DMS114 treated with DMSO at 0.1 percent for 48 hours (cell line): ENCODE results near the gene TNP2.
A peak's percentile ranks its signal among the peaks of the same experiment; 100 is the strongest.

Experiments used
- DNase-seq: peaks from one replicate; lab custom pipeline; 2025; ENCODE audit not compliant: unreplicated experiment; lab: John Stamatoyannopoulos, UW

Gene TNP2

DNA sequence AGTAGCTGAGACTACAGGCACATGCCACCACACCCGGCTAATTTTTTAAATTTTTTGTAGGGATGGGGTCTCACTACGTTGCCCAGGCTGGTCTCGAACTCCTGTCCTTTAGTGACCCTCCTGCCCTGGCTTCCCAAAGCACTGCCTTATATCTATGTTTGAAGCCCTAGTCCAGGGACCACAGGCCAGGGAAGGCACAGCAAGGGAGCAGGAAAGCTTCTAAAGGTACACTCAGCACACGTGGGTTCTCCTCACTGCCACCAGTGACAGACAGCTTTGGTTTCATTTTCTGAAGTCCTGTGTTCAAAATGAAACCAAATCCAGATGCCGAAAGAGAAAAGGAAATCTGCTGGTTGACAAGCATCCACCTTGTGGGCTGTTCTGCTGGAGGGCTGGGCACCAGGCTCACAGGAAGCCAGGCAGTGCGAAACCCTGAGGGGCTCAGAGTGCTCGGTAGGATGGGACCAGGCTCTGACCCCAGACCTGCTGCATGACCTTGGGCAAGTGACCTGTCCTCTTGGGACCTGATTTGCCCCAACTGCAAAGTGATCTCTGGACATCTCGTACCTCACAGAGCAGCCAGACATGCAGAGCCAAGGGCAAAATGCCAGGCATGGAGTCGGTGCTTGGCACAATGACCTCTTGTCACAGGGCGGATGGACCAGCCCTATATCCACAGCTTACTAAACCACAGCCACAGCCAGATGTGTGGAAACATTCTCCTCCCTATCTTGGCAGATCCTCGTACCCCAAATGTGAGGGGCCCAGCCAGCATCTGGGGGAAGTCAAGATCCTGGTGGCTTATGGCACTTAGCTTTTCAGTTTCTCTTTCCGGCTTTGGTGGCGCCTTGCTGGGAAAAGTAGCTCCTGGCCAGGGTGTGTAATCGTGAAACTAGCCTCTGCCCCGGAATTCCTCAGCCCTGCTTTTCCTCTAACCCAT lies 10.3 kb downstream of the TNP2 start:
- DNase-seq, result no peak

DNA sequence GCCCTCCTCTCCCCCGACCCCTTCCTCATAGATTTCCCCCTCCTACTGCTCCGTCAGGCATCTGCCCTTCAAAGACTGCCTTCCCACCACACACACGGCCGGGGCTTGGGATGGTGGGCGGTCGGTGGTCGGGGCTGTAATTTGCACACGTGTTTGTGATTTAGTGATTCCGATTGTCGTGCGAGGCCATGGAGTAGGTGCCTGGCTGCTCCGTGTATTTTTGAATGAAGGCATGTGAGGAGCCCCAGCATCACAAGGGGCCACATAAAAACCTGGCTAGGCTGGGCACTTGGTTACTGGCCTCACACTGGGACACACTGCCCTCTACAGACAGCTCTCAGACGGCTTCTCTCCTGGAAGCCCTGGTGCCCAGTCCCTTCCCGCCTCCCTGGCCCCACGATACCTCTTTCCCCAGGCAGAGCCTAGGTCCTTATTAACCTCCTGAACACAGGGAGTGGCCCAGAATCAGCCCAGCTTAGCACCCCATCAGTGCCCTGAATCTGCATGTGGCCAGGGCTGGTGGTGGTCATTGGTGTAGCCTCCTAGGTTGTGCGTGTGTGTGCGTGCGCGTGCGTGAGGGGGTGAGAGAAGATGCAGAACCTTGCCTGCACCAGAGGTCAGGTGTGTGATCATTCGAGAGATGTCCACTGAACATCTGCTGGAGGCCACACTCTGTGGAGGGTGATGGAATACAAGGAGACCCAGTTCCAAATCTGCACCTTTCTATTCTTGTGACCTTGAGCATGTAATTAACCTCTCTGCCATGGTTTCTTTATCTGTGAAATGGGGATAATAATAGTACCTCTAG lies 11.8 kb downstream of the TNP2 start:
- peak; percentile 69 for DNase-seq

DNA sequence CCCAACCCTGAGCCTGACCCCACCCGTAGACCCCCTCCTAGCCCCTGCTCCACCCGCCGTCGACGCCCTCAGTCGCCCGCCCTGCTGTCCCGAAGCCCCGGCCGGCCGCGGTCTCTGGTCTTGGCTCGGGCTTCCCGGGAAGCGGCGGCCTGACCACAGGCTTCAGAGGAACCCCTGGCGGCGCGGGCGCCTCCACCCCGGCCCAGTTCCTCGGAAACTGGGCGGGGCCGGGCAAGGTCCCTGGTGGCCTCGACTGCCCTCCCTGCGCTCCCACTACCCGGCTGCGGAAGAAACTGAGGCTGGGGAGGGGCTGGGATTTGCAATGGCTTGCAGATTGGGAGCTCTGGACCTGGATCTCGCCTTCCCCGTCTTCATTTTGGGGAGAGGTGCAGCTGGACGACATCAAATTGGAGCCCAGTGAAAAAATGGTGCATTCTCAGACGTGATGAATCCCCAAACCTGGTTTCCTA lies 12.4 kb downstream of the TNP2 start:
- DNase-seq, result peak; percentile 14

DNA sequence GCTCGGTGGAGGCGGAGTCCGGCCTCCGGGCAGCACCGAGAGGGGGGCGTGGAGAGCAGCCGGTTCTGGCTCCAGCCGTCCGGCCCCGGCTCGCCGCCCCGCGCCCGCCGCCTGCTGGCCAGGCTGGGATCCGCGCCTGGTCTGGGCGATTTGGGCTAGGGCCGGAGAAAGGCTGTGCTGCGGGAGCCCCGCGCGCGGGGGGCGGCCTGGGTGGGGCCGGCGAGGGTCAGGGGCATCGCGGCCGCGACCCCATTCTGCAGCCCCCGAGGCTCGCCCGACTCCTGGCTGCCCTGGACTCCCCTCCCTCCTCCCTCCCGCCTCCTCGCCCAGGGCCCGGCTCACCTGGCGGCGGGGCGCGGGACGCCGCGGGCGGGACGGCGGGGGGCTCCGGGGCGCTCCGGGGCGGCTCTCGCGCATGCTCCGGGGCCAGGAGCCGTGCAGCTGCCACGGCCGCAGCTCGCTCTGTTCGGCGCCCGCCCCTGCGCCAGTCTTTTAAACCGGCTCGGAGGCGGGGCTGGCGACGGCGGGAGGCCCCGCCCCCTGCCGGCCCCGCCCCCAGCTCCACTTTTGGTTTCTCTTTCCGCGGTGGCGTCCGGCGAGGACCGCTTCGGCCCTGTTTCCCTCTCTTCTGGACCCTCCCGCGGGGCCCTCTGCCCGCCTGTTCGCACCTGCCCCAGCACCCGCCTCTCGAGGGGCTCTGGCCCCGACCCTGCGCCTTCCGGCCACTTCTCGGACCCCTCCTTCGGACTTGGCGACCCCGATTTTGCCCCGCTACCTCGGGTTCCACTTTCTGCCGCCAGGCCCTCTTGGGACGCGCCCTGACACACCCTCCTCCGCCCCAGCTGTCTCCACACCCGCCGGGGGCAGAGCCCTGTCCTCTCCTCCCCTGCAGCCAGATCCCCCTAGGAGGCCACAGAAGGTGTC lies 13.1 kb downstream of the TNP2 start, which contains the start of gene SOCS1:
TSS of gene SOCS1 (minus strand) at position 468 of the 924 bp plus-strand sequence. CDS start 726 bp downstream, outside the sequence.
- DNase-seq, result peak; percentile 58

DNA sequence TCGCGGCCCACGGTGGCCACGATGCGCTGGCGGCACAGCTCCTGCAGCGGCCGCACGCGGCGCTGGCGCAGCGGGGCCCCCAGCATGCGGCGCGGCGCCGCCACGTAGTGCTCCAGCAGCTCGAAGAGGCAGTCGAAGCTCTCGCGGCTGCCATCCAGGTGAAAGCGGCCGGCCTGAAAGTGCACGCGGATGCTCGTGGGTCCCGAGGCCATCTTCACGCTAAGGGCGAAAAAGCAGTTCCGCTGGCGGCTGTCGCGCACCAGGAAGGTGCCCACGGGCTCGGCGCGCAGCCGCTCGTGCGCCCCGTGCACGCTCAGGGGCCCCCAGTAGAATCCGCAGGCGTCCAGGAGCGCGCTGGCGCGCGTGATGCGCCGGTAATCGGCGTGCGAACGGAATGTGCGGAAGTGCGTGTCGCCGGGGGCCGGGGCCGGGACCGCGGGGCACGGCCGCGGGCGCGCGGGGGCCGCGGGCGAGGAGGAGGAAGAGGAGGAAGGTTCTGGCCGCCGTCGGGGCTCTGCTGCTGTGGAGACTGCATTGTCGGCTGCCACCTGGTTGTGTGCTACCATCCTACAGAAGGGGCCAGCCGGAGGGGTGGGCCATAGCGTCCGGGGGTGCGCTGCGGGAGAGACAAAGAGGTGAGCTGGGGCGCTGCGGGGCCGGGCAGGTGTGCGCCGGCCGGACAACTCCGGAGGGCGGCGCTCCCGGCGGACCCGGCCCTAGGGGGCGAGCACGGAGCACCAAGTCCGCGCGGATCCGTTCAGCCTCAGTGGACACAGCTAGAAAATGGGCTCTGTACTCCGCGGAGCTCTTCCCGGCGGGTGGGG lies 14.0 kb downstream of the TNP2 start:
- DNase-seq, result no peak

DNA sequence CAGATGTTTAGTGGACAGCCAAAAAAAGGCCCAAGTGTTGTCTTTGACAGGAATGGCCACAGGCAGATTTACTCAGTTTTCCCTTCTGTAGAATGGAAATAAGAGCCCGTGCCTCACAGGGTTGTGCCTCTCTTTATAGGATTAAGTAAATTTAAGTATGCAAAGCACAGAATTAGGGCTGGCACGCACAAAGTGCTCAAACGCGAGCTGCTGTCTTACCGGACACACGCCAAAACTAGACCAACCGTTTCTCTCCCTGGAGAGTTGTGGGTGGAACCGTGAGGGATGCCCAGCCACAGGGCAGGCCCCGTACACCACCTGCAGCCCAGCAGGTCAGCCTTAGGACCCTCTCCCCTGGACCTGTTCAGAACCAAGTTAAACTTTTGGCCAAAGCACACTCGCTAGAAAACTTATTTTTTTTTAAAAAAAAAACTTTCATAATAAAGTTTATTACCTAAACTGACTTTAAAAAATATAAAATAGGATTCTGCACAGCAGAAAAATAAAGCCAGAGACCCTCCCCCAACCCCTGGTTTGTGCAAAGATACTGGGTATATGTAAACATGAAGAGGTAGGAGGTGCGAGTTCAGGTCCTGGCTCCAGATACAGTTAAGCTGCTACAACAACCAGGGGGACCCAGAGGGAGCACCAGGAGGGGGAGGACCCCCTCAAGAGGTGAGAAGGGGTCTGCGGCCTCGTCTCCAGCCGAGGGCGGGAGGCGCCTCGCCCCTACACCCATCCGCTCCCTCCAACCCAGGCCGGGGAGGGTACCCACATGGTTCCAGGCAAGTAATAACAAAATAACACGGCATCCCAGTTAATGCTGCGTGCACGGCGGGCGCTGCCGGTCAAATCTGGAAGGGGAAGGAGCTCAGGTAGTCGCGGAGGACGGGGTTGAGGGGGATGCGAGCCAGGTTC lies 14.9 kb downstream of the TNP2 start:
- DNase-seq, result no peak

DNA sequence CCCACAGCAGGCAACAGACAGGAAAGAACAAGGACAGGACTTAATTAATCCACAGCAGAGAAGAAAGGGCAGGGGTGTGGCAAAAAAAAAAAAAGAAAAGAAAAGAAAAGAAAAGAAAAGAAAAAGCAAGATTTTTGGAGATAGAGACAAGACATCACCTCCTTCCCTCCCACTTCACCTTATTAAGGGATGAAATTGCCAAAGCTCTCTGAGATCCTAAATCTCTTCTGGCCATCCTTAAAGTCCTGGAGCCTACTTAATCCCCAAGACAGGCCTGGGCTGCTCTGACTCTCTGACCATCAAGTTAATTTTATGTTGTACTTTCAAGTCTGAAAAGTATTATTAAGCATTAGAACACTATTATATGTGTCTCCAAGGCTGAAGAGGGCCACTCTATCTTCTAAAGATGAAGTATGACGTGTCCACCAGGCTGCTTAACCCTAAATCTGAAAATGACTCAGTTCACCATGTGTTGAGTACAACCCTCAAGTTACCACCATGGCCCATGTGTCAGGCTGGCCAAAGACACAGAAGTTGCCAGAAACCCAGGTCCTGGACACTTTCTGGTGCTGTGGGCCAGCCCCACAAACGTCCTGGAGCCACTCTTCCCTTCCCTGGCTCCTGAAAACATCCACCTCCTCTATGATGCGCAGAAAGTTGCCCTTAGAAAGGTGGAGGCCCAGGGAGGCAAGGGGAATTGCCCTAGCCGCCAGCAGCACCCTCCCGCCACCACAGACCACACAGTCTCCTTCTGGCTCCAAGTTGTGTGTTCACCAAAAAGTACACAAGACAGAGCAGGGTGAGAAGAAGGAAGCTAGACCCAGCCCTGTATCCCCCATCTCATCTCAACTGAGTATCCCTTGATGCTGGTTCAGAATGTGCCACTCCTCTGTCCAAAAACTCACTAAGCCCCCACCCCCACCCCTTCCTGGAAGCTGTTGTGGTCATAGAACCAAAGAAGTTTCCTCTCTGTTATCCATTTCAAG lies 15.8 kb downstream of the TNP2 start:
- DNase-seq, result no peak

DNA sequence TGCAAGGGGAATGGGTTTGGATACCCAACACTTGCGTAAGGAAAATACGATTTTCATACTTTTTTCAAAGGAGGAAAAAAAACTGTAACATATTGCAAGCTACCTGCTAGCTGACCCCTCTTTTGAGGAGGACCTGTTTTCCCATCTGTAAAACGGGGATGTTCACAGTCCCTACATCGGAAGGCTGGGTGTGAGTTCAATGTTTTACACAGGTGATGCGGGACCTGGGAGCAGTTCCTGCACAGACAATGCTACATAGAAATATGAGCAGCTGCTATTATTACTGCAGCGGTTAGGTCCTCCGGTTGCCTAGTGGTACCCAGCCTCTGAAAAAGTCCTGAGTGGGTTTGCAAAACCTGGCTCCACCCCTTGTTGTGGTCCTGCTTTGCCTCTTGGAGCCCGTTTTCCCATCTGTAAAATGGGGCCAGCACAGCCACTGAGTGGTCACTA lies 16.6 kb downstream of the TNP2 start:
- no peak for DNase-seq

DNA sequence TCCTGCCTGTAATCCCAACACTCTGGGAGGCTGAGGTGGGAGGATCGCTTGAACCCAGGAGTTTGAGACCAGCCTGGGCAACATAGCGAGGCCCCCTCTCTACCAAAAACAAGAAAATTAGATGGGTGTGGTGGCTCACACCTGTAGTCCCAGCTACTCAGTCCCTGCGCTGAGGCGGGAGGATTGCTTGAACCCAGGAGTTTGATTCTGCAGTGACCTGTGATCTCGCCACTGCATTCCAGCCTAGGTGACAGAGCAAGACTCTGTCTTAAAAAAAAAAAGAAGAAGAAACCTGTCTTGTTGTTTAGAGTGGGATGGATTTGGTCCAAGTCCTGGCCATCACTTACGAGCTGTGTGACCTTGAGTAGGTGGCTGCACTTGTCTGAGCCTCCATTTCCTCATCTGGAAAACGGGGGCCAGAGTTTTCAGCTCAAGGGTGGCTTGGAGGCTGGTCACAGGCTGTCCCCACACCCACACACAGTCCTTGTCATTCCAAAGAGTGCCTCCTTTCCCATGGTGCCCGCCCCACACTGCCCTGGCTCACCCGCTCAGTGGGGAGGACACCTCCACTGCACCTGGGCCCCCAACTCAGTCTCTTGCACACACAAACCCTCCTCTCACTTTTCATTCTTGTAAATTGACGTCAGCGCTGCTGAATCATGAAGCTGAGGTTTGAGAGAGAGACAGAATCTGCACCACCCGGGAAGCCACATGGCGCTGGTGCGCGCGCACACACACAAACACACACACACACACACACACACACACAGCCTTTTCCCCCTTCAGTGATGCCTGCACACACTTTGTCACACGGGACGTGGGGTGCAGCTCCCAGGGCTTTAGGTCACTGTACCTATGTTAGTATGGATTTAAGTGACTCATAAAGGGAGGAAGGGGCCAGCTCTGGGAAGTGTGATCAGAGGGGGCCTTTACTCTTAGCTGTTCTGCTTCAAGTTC lies 17.3 kb downstream of the TNP2 start:
- no peak for DNase-seq

DNA sequence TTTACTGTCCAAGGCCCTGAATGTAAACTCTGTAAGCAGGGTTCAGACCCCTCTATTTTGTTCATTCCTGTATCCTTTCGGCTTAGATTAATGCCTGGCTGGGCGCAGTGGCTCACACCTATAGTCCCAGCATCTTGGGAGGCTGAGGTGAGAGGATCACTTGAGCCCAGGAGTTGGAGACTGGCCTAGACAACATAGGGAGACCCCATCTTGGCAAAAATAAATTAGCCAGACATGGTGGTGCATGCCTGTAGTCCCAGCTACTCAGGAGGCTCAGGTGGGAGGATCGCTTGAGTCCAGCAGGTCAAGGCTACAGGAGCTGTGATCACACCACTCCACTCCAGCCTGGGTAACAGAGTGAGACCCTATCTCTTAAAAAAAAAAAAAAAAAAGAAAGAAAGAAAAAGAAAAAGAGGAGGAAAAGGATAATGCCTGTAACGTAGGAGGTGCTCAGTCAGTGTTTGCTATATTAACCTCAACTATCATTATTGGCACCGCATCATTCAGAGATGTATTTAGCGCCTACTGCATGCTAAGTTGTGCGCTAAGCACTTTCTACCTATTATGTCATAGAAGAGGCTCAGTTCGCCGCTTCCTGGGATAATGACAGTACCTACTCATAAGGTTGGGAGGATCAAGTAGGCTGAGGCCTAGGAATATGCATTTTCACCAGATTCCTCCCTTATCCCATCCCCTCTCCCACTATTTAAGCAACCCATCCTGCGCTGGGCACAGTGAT lies 18.2 kb downstream of the TNP2 start:
- no peak for DNase-seq

DNA sequence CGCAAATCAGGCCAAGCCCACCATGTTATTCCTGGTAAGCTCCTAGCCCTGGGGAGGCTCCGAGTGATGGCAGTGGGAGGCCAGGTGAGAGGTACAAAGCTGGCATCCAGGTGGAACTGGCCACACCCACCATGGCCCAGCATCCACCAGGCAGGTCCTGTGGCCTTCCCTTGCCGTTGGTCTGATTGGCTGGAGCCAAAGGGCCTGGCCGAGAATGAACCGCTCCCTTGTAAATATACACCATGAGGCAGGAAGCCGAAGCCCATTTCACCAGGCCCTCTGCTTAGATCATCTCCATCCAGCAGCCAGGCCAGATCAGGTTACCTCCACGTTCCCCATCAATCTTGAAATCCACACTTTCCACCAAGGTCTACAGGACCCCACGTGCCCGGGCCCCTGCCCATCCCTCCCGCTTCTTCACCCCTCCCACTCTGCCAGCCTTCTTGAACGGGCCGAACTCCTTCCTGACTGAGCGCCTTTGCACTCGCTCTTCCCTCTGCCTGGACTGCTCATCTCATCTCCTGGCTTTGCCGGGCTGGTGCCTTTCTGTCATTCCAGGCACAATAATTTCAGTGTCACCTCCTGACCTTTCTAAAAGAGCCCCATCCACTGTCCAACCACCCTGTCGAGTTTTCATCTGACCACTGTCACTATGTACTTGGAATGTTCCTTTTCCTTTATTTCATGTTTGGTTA lies 18.9 kb downstream of the TNP2 start:
- no peak for DNase-seq

DNA sequence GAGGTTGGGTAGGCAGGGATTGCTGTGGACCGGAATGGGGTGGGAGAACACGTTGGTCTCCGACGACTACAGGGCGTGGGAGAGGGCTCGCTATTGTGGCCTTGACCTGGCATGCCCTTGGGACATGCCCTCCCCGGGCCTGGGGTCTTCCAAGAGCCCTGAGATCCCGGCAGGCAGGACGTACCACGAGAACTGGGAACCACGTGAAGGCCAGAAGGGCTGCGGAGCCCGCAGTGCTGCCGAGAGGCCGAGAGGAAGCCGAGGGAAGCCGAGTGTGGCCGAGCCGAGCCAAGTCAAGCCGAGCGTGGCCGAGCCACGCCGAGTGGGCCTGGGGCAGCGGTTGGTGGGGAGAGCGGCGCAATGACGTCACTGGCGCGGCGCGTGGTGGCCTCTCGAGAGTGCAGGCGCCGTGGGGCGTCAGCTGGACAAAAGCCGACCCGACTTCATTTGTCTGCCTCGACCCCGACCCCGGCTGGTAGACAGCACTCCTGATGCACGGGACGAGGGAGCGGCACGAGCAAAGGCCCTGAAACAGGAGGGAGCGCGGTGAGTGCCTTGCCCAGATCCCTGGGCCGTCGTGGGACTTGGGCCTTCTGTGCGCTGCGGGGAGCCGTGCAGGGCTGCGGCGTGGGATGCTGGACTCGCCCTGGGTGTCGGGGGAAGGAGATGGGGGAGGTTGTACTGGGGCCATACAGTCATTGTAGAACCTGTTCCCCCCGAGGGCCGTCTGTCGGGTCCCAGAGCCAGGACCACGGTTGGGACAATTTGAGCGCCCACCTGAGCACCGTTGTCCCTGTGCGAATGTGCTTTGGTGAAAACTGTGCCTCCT lies 19.7 kb downstream of the TNP2 start:
- no peak for DNase-seq

DNA sequence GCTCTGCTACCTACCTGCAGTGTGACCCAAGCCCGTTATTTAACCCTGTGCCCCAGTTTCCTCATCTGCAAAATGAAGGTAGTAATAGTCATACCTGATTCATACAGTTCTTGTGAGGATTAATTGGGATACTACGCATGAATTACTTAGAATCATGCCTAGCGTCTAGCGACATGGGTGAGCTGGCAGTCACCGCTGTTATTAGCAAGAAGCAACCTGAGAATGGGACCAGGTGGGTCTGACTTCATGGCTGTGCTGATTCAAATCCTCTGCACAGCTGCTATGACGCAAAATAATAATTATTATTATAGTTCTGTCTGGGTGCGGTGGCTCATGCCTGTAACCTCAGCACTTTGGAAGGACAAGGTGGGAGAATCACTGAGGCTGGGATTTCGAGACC lies 21.0 kb downstream of the TNP2 start:
- no peak for DNase-seq

DNA sequence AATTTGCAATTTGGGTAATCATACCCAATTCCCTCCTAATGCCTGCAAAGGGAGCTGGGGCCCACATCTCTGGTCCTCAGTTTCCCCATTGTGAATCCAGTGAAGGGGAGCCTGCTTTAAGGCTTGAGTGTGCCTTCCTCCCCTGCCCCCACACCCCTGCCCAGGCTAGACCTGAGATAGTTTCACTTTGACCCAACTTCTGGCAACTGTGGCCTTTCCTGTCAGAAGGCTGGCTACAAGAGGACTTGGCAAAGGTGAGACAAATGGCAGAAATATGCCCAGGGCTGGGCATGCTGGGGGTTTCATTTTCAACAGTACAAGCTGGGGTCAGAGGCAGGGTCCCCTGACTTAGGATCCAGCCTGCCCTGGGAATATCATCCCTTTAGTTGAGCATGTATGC lies 23.1 kb downstream of the TNP2 start:
- no peak for DNase-seq
